Neural cell (in vitro differentiated cells): Measurements from ENCODE around the gene VANGL1.

Experiments
- EP300 ChIP-seq: fragments of 450-650 bp; conservative IDR thresholded peaks from 2 replicates; pipeline ENCODE4 v1.6.1; 2014; ENCODE audit warnings: antibody characterized with exemption, mild to moderate bottlenecking, moderate library complexity; ENCODE audit not compliant: poor library complexity, severe bottlenecking
- EZH2 ChIP-seq: fragments of 200-600, 300-800 bp; shearing (Covaris generic), sonication (generic); IDR thresholded peaks from 2 replicates; pipeline ENCODE4 v1.6.1; 2014; ENCODE audit warnings: antibody characterized with exemption, low read length, borderline replicate concordance, mild to moderate bottlenecking; ENCODE audit not compliant: insufficient read depth, poor library complexity, severe bottlenecking
- POLR2AphosphoS5 ChIP-seq: IDR thresholded peaks from 2 replicates; pipeline ENCODE4 v1.6.1; 2012
- RAD21 ChIP-seq: fragments of 450-650 bp; conservative IDR thresholded peaks from 2 replicates; pipeline ENCODE4 v1.6.1; 2014; ENCODE audit warnings: antibody characterized with exemption, mild to moderate bottlenecking, moderate library complexity
- TAF1 ChIP-seq: IDR thresholded peaks from 2 replicates; pipeline ENCODE4 v1.6.1; 2012; ENCODE audit warnings: low read depth
- TF ChIP-seq, protein P1 (sequence below): fragments of 450-650 bp; IDR thresholded peaks from 2 replicates; pipeline ENCODE4 v1.5.1; 2014; ENCODE audit warnings: antibody characterized with exemption, mild to moderate bottlenecking, moderate library complexity; ENCODE audit not compliant: poor library complexity, severe bottlenecking

- TF ChIP-seq, protein P1, sequence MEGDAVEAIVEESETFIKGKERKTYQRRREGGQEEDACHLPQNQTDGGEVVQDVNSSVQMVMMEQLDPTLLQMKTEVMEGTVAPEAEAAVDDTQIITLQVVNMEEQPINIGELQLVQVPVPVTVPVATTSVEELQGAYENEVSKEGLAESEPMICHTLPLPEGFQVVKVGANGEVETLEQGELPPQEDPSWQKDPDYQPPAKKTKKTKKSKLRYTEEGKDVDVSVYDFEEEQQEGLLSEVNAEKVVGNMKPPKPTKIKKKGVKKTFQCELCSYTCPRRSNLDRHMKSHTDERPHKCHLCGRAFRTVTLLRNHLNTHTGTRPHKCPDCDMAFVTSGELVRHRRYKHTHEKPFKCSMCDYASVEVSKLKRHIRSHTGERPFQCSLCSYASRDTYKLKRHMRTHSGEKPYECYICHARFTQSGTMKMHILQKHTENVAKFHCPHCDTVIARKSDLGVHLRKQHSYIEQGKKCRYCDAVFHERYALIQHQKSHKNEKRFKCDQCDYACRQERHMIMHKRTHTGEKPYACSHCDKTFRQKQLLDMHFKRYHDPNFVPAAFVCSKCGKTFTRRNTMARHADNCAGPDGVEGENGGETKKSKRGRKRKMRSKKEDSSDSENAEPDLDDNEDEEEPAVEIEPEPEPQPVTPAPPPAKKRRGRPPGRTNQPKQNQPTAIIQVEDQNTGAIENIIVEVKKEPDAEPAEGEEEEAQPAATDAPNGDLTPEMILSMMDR = no peak
- TF ChIP-seq EP300 (no peak), EZH2 (no peak), POLR2AphosphoS5 (no peak), RAD21 (no peak), TAF1 (no peak)
Observed at GRCh38 chr1:115666702-115667101, 24.9 kb downstream of the VANGL1 start.
